ENCODE results near the gene F10.
"Not testable (repeated sequence)": the region's sequence is repeated elsewhere in the genome, so short reads cannot be mapped to it uniquely, and the experiment has no call there.

Gene F10

GRCh38 chr13:113102302-113102701, 20.3 kb upstream of the F10 start:
- not testable (repeated sequence) for DNase-seq (ENCODE audit: low spot score)

DNA sequence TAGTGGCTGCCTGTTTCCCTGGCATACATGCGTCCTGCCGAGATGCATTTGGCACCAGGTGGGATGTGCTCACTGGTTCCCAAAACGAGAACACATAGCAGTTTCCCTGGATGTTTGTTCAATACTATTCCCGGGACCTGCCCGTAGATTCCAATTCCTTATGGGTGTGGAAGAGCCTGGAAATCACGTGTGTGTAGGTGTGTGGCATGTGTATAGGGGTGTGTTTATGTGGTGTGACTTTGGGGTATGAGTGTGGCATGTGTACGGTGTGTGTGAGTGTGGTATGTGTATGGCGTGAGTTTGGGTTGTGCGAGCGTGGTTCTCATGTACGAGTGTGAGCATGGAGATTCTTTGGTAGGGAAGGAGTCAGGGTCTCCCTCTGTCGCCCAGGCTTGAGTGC, 19.9 kb upstream of the F10 start:
- no peak for DNase-seq (ENCODE audit: low spot score)

GRCh38 chr13:113103646-113104045, 19.0 kb upstream of the F10 start:
- DNase-seq (ENCODE audit: low spot score) = no peak

- DNase-seq (ENCODE audit: low spot score) = no peak
These were observed 17.3 kb upstream of the F10 start, which contains the start of gene F7 for GRCh38 chr13:113105032-113105920. Gene F7 (plus strand): TSS chr13:113105791. CDS start chr13:113105842, 51 bp downstream.

GRCh38 chr13:113105921-113106452, 16.6 kb upstream of the F10 start:
- DNase-seq (ENCODE audit: low spot score) = no peak

GRCh38 chr13:113106711-113107351, 15.8 kb upstream of the F10 start:
- no peak for DNase-seq (ENCODE audit: low spot score)

DNA sequence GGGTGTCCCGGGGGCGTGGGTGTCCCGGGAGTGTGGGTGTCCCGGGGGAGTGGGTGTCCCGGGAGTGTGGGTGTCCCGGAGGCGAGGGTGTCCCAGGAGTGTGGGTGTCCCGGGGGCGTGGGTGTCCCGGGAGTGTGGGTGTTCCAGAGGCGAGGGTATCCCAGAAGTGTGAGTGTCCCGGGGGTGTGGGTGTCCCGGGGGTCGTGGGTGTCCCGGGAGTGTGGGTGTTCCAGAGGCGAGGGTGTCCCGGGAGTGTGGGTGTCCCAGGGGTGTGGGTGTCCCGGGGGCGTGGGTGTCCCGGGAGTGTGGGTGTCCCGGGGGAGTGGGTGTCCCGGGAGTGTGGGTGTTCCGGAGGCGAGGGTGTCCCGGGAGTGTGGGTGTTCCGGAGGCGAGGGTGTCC, 14.1 kb upstream of the F10 start:
- not testable (repeated sequence) for DNase-seq (ENCODE audit: low spot score)

- DNase-seq (ENCODE audit: low spot score) = peak; percentile 36
These were observed 13.2 kb upstream of the F10 start for GRCh38 chr13:113109151-113110047.

DNA sequence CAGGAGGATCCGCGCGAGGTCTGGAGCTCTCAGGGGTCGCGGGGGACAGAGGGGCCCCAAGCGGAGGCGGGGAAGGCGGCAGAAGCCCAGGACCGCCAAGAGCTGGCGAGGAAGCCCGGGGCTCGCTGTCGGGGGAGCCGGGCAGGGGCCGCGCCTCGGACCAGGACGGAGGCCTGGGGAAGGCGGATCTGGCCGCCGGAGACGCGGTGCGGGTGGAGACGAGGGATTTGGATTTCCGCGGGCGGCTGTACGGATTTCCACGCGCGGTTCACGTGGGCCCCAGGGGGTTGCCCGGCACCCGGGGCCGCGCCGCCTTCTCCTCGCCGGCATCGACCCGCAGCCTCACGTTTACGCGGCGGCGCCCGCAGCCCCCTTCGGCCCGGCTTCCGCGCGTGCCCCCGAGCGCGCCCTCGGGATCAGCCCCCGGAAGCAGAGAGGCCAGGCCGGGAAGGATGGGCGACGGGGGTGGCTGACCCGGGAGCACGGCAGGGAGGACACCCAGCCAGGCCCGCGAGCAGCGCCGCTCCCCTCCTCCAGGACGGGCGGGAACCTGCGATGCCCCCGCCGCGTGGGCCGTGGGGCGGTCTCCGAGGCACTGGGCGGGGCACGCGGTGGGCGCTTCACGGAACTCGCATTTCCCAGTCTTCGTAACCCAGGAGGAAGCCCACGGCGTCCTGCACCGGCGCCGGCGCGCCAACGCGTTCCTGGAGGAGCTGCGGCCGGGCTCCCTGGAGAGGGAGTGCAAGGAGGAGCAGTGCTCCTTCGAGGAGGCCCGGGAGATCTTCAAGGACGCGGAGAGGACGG, 12.3 kb upstream of the F10 start:
- no peak for DNase-seq (ENCODE audit: low spot score)

GRCh38 chr13:113110852-113111315, 11.7 kb upstream of the F10 start:
- DNase-seq (ENCODE audit: low spot score) = no peak

DNA sequence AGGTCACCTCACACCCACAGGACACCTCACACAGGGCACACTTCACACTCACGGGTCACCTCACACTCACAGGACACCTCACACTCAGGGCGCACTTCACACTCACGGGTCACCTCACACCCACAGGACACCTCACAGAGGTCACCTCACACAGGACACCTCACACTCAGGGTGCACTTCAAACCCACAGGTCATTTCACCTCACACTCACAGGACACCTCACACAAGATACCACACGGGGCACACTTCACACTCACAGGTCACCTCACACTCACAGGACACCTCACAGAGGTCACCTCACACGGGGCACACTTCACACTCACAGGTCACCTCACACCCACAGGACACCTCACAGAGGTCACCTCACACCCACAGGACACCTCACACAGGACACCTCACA, 10.8 kb upstream of the F10 start:
- not testable (repeated sequence) for DNase-seq (ENCODE audit: low spot score)

DNA sequence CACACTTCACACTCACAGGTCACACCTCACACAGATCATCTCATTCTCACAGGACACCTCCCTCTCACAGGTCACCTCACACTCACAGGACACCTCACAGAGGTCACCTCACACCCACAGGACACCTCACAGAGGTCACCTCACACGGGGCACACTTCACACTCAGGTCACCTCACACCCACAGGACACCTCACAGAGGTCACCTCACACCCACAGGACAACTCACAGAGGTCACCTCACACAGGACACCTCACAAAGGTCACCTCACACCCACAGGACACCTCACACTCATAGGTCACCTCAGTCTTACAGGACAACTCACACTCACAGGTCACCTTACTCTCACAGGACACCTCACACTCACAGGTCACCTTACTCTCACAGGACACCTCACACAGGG, 10.1 kb upstream of the F10 start:
- DNase-seq (ENCODE audit: low spot score) = not testable (repeated sequence)

GRCh38 chr13:113112893-113113845, 9.4 kb upstream of the F10 start:
- peak; percentile 27 for DNase-seq (ENCODE audit: low spot score)

GRCh38 chr13:113113846-113114271, 8.7 kb upstream of the F10 start:
- no peak for DNase-seq (ENCODE audit: low spot score)

GRCh38 chr13:113114511-113115362, 7.9 kb upstream of the F10 start:
- no peak for DNase-seq (ENCODE audit: low spot score)

DNA sequence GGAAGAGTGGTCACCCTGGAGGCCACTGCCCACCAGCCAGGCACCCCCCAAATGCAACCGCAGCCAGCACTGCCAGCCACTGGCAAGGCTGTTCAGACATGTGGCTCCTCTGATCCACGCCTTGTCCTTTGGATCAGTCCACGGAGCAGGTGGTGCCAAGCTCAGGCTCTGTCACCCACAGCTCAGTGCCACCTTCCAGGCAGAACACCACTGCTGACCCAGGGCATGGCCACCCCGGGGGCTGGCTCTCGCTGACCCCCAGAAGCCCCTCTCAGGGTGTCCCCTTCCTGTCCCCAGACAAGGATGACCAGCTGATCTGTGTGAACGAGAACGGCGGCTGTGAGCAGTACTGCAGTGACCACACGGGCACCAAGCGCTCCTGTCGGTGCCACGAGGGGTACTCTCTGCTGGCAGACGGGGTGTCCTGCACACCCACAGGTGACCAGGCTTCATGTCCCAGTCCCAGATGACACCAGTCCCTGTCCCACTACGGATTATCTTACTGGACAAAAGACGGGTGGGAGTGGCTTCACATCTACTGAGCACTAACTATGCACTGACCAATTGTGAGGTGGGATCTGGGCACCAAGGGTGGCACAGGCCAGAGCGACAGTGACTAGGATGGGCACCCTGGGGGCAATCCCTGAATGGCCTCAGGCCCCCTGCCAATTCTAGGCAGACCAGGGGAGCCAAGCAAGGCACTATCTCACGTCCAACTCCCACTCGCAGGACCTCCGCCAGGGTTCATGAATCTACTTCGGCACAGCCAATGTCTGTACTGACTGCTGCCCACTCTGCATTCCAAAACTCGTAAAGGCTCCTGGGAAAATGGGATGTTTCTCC, 7.0 kb upstream of the F10 start:
- DNase-seq (ENCODE audit: low spot score) = no peak

DNA sequence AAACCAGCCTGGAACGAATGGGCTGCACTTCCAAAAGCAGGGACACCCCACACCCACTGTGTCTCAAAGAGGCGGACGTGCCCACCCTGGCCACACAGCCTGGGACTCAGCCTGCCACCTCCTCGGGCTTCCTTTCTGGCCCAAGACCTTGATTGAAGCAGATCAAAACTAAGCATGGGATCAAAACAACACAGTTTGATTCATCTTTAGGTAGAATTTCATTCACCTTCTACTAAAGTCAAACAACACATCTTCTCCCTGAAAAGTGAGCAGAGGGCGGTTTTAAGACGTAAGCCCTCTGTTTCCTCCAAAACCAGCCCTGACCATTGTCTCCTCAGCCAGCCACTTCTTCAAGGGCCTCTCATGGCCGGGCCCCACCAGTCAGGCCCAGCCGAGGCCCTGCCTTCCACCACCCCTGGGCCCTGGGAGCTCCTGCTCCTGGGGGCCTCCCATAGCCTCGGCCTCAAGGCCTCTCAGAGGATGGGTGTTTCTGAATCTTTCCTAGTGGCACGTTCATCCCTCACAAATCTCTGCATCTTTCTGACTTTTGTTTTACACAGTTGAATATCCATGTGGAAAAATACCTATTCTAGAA, 6.3 kb upstream of the F10 start:
- DNase-seq (ENCODE audit: low spot score) = no peak

DNA sequence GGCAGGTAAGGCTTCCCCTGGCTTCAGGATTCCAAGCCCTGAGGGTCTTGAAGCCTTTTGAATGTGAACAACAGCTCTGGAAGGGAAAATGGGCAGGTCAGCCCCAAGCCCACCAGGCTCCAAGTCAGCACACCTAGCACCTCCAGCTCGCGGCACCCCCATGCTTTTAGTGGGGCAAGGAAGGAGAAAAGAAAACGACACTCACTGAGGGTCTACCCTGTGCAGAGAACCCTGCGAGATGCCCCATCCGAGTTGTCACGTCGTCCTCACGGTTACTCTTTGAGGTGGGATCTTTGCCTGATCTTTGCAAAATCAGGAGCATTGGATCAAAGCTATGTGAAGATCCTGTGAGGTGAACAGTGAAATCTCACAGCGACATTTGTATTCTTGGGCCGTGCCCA, 5.7 kb upstream of the F10 start:
- DNase-seq (ENCODE audit: low spot score) = no peak
